ENCODE measurements around the gene DGKG.

DNA sequence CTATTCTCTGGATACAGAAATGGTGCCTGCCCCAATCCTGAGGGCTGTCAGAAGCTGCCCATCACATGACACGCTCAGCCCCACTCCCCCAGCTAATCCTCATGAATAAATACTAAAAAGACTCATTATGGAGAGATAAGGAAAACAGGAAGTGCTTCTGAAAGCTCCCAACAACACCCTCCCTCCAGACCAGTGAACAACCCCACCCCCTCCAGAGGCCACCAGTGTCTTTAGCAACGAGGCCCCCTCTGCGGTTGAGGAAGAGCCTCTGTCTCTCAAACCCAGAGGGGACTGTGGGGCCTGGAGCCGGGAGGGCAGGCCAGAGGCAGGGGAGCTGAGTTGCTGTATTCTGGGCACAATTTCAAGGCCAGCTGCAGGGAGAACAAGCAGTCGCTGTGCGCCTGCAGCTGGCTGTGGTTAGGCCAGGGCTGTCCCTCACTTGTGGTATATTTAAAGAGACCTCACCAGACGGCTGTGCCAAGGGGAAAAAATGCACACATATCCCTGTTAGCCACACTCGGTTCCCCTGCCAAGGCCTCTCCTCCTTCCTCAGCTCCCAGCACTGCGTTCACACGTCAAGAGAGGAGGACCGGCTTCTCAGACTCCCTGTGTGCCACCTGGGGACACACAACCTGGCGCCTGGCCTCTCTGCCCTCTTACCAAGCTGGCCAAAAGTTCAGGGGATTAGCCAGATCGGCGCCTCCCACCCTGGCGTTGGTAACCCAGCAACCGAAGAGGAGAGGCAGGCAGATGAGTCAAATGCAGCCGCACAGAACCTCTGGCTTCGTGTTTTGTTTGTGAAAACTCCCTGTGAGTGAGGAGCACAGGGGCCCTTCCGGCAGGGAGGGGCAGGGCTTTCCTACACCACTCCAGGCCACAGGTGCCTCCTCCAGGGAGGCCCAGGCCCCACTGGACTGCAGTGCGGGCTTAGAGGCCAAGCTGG is 152.0 kb downstream of the DGKG start:
- no peak for TF ChIP-seq POLR2A (IDR thresholded peaks at IDR 0.05; ENCODE audit: low read depth, low read length)
- TF ChIP-seq POLR2AphosphoS5 (IDR thresholded peaks at IDR 0.05; ENCODE audit: low read depth, low read length), result no peak

Data from GM12892 (cell line).